Measurements from ENCODE around the gene UBE2G2.

Gene UBE2G2

GRCh38 chr21:44727757-44728156, 73.9 kb downstream of the UBE2G2 start:
- DNase-seq (ENCODE audit: low read depth, low spot score): no peak

GRCh38 chr21:44727321-44727720, 74.3 kb downstream of the UBE2G2 start:
- DNase-seq (ENCODE audit: low read depth, low spot score): no peak

GRCh38 chr21:44726826-44727225, 74.8 kb downstream of the UBE2G2 start:
- no peak for DNase-seq (ENCODE audit: low read depth, low spot score)

GRCh38 chr21:44724926-44725325, 76.7 kb downstream of the UBE2G2 start:
- DNase-seq (ENCODE audit: low read depth, low spot score): no peak

GRCh38 chr21:44724196-44724595, 77.4 kb downstream of the UBE2G2 start:
- no peak for DNase-seq (ENCODE audit: low read depth, low spot score)

GRCh38 chr21:44723177-44724131, 78.2 kb downstream of the UBE2G2 start:
- no peak for DNase-seq (ENCODE audit: low read depth, low spot score)

- DNase-seq (ENCODE audit: low read depth, low spot score): no peak
Measured at GRCh38 chr21:44722731-44723130, 78.9 kb downstream of the UBE2G2 start.

GRCh38 chr21:44720170-44720569, 81.5 kb downstream of the UBE2G2 start:
- DNase-seq (ENCODE audit: low read depth, low spot score): no peak
